PC-9 (cell line): ENCODE measurements around the gene AIRE. TPM values are rescaled to one million over a fixed set of nuclear protein-coding genes. Genes with fewer than 3 reads are reported as not detected.

ENCODE experiments used
- BruUV-seq: library from RNA; stranded (reverse); fragments of 400-500 nt; replicated peaks from 2 replicates; lab custom pipeline; 2021; lab: Mats Ljungman, UMichigan
- CTCF ChIA-PET: fragments of 300-600 bp; sonication (Branson Sonifier 250); formaldehyde crosslinking; loops from one replicate; lab custom pipeline; 2022; ENCODE audit warnings: antibody characterized with exemption; lab: Charles Lee
- POLR2A ChIA-PET: fragments of 300-600 bp; sonication (Branson Sonifier 250); formaldehyde crosslinking; loops from one replicate; lab custom pipeline; 2022; ENCODE audit warnings: antibody characterized with exemption; ENCODE audit not compliant: unreplicated experiment; lab: Charles Lee
- DNase-seq, 2 experiments: peaks; one replicate each; pipeline versions ENCODE4 v3.0.0 to v3.0.0-alpha.2; 2015 to 2022; ENCODE audit warnings: mixed read lengths in 1 of 2
- H2AFZ ChIP-seq: fragments of 200-600 bp; sonication (generic); 2 replicates; pipeline ENCODE4 v1.8.1; 2017; ENCODE audit warnings: antibody characterized with exemption
- H3F3A ChIP-seq: fragments of 200-600 bp; sonication (generic); 2 replicates; pipeline ENCODE4 v1.8.1; 2017; ENCODE audit warnings: antibody characterized with exemption, mild to moderate bottlenecking, low read depth; ENCODE audit not compliant: insufficient read depth
- H3K27ac ChIP-seq: fragments of 200-600 bp; sonication (generic); 2 replicates; pipeline ENCODE4 v1.6.1; 2016; ENCODE audit warnings: mixed run types
- H3K27me3 ChIP-seq: fragments of 200-600 bp; sonication (generic); 2 replicates; pipeline ENCODE4 v1.6.1; 2016; ENCODE audit warnings: low read depth, mixed run types; ENCODE audit not compliant: insufficient read depth
- H3K36me3 ChIP-seq: fragments of 200-600 bp; sonication (generic); 2 replicates; pipeline ENCODE4 v1.6.1; 2016; ENCODE audit warnings: low read depth, mixed run types
- H3K4me1 ChIP-seq: fragments of 200-600 bp; sonication (generic); replicated peaks from 2 replicates; pipeline ENCODE4 v1.6.1; 2016; ENCODE audit warnings: mixed run types; ENCODE audit not compliant: insufficient read depth
- H3K4me2 ChIP-seq: fragments of 200-600 bp; sonication (generic); 2 replicates; pipeline ENCODE4 v1.6.1; 2017; ENCODE audit warnings: mixed run types
- H3K4me3 ChIP-seq: fragments of 200-600 bp; sonication (generic); 2 replicates; pipeline ENCODE4 v1.6.1; 2016; ENCODE audit warnings: mixed run types
- H3K79me2 ChIP-seq: fragments of 200-600 bp; sonication (generic); 2 replicates; pipeline ENCODE4 v1.6.1; 2017; ENCODE audit warnings: low read depth, mixed run types
- H3K9me2 ChIP-seq: fragments of 200-600 bp; sonication (generic); 2 replicates; pipeline ENCODE4 v1.8.1; 2017; ENCODE audit warnings: mild to moderate bottlenecking; ENCODE audit not compliant: insufficient read depth
- H3K9me3 ChIP-seq: fragments of 200-600 bp; sonication (generic); 2 replicates; pipeline ENCODE4 v1.8.1; 2016; ENCODE audit warnings: low read depth; ENCODE audit not compliant: insufficient read depth
- H4K20me1 ChIP-seq: fragments of 200-600 bp; sonication (generic); 2 replicates; pipeline ENCODE4 v1.8.1; 2017; ENCODE audit not compliant: insufficient read depth
- EZH2 ChIP-seq: fragments of 200-600 bp; sonication (generic); IDR thresholded peaks from 2 replicates; pipeline ENCODE4 v1.8.0; 2017; ENCODE audit warnings: antibody characterized with exemption, low read depth
- intact Hi-C: fragments of 100-400 bp; cut with micrococcal nuclease; formaldehyde crosslinking; loops from one replicate; pipeline ENCODE4 v1.10.0; 2022; ENCODE audit not compliant: unreplicated experiment
- total RNA-seq: library from RNA; stranded (reverse); gene quantifications from 2 replicates; pipeline ENCODE4 v1.2.3, GENCODE V29; 2021
- TF ChIP-seq, protein P1 (sequence below): fragments of 200-600 bp; sonication (generic); conservative IDR thresholded peaks from 2 replicates; pipeline ENCODE4 v1.6.1; 2017; ENCODE audit warnings: mixed run types, antibody characterized with exemption, mild to moderate bottlenecking, moderate library complexity

The AIRE gene
- total RNA-seq, 1 experiment from 2014 or later = not detected

DNA sequence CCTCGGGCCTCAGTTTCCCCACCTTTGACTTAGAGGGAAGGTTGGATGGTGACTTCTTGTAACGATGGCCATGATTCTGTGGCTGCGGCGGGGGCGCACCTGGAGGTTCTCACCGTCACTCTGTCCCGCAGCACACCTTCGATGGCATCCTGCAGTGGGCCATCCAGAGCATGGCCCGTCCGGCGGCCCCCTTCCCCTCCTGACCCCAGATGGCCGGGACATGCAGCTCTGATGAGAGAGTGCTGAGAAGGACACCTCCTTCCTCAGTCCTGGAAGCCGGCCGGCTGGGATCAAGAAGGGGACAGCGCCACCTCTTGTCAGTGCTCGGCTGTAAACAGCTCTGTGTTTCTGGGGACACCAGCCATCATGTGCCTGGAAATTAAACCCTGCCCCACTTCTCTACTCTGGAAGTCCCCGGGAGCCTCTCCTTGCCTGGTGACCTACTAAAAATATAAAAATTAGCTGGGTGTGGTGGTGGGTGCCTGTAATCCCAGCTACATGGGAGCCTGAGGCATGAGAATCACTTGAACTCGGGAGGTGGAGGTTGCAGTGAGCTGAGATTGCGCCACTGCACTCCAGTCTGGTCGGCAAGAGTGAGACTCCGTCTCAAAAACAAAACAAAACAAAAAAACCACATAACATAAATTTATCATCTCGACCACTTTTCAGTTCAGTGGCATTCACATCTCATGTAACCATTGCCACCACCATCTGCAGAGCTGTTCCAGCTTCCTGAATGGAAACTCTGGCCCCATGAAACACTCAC is 12.0 kb downstream of the AIRE start:
- TF ChIP-seq, protein P1, sequence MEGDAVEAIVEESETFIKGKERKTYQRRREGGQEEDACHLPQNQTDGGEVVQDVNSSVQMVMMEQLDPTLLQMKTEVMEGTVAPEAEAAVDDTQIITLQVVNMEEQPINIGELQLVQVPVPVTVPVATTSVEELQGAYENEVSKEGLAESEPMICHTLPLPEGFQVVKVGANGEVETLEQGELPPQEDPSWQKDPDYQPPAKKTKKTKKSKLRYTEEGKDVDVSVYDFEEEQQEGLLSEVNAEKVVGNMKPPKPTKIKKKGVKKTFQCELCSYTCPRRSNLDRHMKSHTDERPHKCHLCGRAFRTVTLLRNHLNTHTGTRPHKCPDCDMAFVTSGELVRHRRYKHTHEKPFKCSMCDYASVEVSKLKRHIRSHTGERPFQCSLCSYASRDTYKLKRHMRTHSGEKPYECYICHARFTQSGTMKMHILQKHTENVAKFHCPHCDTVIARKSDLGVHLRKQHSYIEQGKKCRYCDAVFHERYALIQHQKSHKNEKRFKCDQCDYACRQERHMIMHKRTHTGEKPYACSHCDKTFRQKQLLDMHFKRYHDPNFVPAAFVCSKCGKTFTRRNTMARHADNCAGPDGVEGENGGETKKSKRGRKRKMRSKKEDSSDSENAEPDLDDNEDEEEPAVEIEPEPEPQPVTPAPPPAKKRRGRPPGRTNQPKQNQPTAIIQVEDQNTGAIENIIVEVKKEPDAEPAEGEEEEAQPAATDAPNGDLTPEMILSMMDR = peak; percentile 78
- TF ChIP-seq EZH2 = no peak
- Histone ChIP-seq H3K36me3 (no peaks in the 10 kb centered on the region), H3K27me3 (no peaks in the 10 kb centered on the region), H3K79me2 (peaks cover 7% of the 10 kb centered on the region; the same call in 1 of the 2 replicates), H3K4me3 (no peak overlapping the region), H3K9me3 (no peaks in the 10 kb centered on the region), H3K9me2 (no peaks in the 10 kb centered on the region), H2AFZ (no peak overlapping the region), H3K4me1 (peaks cover 25% of the 10 kb centered on the region; the same call in 1 of the 2 replicates), H3F3A (peaks cover 15% of the 10 kb centered on the region; the same call in 1 of the 2 replicates), H3K27ac (peak overlapping the region; percentile 36; the same call in 1 of the 2 replicates), H3K4me2 (peak overlapping the region; percentile 67), H4K20me1 (peaks cover 4% of the 10 kb centered on the region; the same call in 1 of the 2 replicates)
- POLR2A ChIA-PET = no interaction called here
- BruUV-seq = no TSS peak
- DNase-seq = peak; percentile 67 to 79
- CTCF ChIA-PET = interaction anchor here (0.6 kb wide), 2 partner anchors 27 to 30 kb away, joined by 3 to 5 read pairs; no protein-coding TSS in a partner anchor
- intact Hi-C loops = no loop called here

DNA sequence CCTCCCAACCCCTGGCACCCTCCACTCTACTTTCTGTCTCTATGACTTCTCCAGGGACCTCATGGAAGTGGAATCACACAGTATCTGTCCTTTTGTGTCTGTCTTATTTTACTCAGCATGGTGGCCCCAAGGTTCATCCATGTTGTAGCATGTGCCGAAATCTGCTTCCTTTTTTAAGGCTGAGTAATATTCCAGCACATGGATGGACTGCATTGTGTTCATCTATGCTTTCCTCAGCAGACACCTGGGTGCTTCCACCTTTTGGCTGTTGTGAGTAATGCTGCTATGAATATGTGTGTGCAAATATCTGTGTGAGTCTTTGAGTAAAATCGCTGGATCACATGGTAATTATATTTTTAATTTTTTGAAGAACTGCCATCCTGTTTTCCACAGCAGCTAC is 12.6 kb downstream of the AIRE start:
- Histone ChIP-seq H3K27ac (peak overlapping the region; percentile 36; the same call in 1 of the 2 replicates), H3K36me3 (no peaks in the 10 kb centered on the region), H3K4me3 (no peak overlapping the region), H4K20me1 (peaks cover 8% of the 10 kb centered on the region), H3K4me1 (peaks cover 25% of the 10 kb centered on the region; the same call in 1 of the 2 replicates), H3K9me2 (no peaks in the 10 kb centered on the region), H3K79me2 (peaks cover 10% of the 10 kb centered on the region; the same call in 1 of the 2 replicates), H3F3A (peaks cover 15% of the 10 kb centered on the region; the same call in 1 of the 2 replicates), H3K9me3 (no peaks in the 10 kb centered on the region), H2AFZ (no peak overlapping the region), H3K27me3 (no peaks in the 10 kb centered on the region), H3K4me2 (peak overlapping the region; percentile 67)
- BruUV-seq = no TSS peak
- TF ChIP-seq, protein P1 = no peak
- TF ChIP-seq EZH2 = no peak
- no peak for DNase-seq
- intact Hi-C loops = no loop called here
- ChIA-PET CTCF (no interaction called here), POLR2A (no interaction called here)

DNA sequence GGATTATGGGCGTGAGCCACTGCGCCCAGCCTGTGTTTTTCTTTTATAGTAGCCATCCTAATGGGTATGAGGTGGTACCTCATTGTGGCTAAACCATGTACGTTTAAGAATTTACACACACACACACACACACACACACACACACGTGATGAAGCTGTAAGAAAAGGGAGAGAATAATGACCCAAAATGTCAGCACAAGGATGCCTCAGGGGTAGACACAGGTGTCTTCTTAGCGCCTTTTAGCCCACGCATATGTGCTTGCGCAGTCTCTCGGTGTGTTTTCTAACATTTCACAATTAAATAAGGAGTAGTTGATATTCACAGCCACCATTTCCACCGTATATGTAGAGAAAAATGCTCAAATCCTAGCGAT is 13.4 kb downstream of the AIRE start:
- Histone ChIP-seq H3K4me3 (peak overlapping the region; percentile 70), H3K27me3 (no peaks in the 10 kb centered on the region), H3K4me2 (peak overlapping the region; percentile 70), H3K9me2 (no peaks in the 10 kb centered on the region), H3K79me2 (peaks cover 10% of the 10 kb centered on the region; the same call in 1 of the 2 replicates), H3F3A (peaks cover 15% of the 10 kb centered on the region; the same call in 1 of the 2 replicates), H3K36me3 (no peaks in the 10 kb centered on the region), H3K9me3 (no peaks in the 10 kb centered on the region), H3K4me1 (peaks cover 25% of the 10 kb centered on the region; the same call in 1 of the 2 replicates), H3K27ac (0 out of 2 replicates have a peak overlapping the region, but pooled peaks have one; percentile 43), H4K20me1 (peaks cover 8% of the 10 kb centered on the region), H2AFZ (no peak overlapping the region)
- POLR2A ChIA-PET = no interaction called here
- intact Hi-C loops = no loop called here
- no TSS peak for BruUV-seq
- no peak for DNase-seq
- TF ChIP-seq, protein P1 = no peak
- no peak for TF ChIP-seq EZH2
- CTCF ChIA-PET = no interaction called here
